Measurements from ENCODE around the gene MAST4.

GRCh38 chr5:67133217-67133616 lies 537.0 kb downstream of the MAST4 start:
- TF ChIP-seq CTCF (IDR thresholded peaks at IDR 0.05) (no peak), POLR2A (IDR thresholded peaks at IDR 0.05) (no peak)

Measured in esophagus squamous epithelium (tissue), 4 donors.